GM18499 (cell line): Measurements from ENCODE around the gene BTG2.
A peak's percentile ranks its signal among the peaks of the same experiment; 100 is the strongest.
"Not testable (repeated sequence)": the region's sequence is repeated elsewhere in the genome, so short reads cannot be mapped to it uniquely, and the experiment has no call there.

ENCODE experiments used
- ATAC-seq: cut with Tn5 transposase; IDR thresholded peaks from one replicate; pipeline ENCODE4 v1.9.1; 2021; ENCODE audit warnings: moderate number of reproducible peaks; ENCODE audit not compliant: insufficient read depth, unreplicated experiment

The BTG2 gene

GRCh38 chr1:203304919-203305808 lies at the start of gene BTG2:
Gene BTG2, plus strand, starts transcription at chr1:203305519. Its CDS starts 88 bp downstream, at chr1:203305607.
- ATAC-seq, result peak; percentile 35

- not testable (repeated sequence) for ATAC-seq
Measured at GRCh38 chr1:203256636-203257035, 48.7 kb upstream of the BTG2 start.

DNA sequence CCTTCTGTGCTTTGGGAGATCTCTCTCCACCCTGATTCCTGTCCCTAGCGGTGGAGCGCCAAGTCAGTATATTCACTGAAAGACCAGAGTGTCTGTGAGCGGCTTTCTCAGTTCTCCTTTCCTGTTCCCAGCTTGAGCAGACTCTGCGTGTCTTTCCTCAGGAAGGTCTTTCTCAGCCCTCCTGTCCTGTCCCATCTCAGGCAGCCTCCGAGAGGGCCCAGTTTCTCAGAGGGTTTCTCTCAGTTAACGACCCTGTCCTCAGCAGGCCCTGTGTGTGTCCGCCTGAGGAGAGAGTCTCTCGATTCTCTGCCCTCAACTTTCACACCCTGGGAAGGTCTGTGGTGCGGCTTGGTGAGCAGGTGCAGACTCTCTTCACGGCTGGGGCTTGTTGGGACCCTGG lies 41.8 kb upstream of the BTG2 start:
- ATAC-seq, result no peak

GRCh38 chr1:203264052-203264501 lies 41.2 kb upstream of the BTG2 start:
- no peak for ATAC-seq

- no peak for ATAC-seq
Measured at GRCh38 chr1:203265541-203265940, 39.8 kb upstream of the BTG2 start.

DNA sequence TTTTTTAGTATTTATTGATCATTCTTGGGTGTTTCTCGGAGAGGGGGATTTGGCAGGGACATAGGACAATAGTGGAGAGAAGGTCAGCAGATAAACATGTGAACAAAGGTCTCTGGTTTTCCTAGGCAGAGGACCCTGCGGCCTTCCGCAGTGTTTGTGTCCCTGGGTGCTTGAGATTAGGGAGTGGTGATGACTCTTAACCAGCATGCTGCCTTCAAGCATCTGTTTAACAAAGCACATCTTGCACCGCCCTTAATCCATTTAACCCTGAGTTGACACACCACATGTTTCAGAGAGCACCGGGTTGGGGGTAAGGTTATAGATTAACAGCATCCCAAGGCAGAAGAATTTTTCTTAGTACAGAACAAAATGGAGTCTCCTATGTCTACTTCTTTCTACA lies 39.2 kb upstream of the BTG2 start:
- not testable (repeated sequence) for ATAC-seq

DNA sequence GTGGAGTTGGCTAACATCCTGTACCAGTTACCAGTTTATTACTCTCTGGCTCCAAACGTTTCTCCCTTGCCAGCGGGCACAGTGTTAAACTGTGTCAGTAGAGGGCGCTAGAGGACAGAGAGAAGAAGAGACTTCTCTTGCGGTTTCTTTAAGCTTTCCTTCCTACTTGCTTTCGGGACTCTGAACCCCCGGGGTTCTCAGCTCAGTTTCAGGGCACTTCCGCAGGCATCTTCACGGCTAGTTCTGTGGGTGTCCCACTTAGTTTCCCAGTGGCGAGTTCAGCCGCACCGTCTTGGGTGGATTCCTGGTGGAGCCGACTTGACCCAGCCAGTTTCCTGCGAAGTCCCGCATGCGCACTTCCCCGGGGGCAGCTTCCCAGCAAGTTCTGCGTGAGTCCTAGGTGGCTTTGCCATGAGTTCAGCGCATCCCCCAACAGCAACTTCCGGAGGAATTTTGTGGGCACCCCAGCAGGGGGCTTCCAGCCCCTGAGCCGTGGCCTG lies 37.9 kb upstream of the BTG2 start:
- ATAC-seq, result no peak

DNA sequence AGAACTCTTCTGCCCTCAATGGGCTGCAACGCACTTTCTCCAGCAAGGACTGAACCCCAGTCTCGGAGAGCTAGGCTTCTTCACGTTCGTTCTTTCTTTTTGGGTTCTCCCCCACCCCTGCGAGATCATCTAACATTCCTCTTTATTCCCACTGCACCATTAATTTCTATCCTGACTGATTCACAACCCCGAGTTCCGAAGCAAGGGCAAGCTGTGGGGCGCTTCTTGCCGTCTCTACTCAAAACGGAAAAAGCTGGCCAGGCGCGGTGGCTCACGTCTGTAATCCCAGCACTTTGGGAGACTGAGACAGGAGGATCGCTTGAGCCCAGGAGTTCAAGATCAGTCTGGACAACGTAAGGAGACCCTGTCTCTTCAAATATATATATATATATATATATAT lies 37.4 kb upstream of the BTG2 start:
- ATAC-seq, result no peak

- no peak for ATAC-seq
Measured at GRCh38 chr1:203268901-203269653, 36.2 kb upstream of the BTG2 start.

DNA sequence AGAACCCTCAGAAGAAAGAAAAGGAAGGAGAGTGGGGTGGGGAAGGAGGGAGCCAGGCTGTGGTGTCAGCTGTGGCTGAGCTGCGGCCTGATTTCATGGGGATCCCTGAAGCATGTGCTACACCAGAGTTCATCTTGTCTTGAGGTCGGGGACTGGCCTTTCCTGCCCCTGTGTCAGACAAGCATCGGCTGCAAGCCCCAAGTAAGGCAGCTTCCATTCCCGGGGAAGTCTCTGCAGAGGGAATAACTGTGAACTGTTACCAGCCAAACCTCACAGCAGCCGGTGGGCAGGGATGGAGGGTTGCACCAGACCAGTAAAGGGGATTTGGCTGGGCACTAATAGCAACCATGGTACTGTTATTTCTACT lies 35.7 kb upstream of the BTG2 start:
- ATAC-seq, result no peak

GRCh38 chr1:203270448-203270847 lies 34.9 kb upstream of the BTG2 start:
- no peak for ATAC-seq

GRCh38 chr1:203271018-203271743 lies 34.1 kb upstream of the BTG2 start:
- no peak for ATAC-seq

DNA sequence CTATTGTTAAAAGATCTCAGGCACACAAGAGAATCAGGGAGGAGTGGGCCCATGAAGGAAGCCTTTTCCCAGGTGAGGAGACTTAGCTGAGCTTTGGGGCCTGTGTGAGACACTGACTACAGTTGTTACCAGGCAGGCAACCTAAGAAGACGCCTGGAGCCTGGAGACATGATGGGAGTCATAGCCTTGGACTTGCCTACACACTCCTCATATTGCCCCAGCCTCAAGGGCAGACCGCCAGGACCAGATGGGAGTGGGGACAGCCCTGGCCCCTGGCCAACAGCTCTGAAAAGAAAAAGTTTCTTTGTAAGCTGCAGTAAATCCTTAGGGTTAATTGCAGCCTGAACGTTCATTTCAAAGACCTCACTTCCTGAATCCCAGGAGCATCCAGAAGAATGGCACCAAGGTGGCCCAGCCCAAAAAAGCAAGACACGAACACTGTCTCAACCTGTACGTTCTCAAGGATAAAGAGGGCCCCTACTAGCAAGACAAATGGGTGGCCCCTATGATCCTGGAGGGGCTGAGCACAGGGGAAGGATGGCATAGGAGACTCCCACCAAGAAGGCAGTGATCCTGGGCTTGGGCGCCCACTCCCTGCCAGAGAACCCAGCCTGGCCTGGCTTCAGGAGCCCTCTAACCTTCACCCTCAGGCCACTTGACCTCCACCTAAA lies 33.2 kb upstream of the BTG2 start:
- ATAC-seq, result no peak

- ATAC-seq, result no peak
Measured at GRCh38 chr1:203272633-203273205, 32.6 kb upstream of the BTG2 start.

GRCh38 chr1:203273206-203273868 lies 32.0 kb upstream of the BTG2 start:
- ATAC-seq, result peak; percentile 37

DNA sequence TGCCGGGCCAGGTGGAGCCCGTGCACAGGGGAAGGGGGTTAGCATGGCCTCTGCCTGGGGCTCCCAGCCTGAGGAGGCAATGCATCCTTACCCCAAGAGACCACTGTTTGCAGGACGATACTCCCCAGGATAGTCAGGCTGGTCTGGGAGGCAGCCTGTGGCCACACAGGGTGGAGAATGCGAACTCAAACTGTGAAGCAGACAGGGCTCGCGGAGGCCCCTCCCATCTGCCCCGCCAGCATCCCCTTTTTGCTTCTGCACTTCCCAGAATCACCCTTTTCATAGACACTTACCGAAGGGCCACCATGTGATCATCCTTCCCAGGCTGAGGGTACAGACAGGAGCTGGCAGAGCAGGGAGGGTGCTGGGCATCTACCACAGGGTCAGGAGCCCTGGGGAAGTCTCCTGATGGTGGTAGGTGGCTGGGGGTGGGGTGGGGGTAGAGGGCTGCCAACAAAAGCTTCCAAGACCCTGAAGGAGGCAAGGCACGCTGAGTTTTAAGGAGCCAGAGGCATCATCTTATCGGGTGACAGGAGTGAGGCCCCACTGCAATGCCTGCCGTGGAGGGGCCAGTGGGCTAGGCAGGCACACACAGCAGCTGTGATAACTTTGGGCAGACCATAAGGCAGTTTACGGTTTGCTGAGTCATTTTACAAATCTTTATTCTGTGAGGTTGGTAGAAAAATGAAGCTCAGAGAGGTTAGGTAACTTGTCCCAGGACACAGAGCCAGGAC lies 31.3 kb upstream of the BTG2 start:
- ATAC-seq, result peak; percentile 8

- ATAC-seq, result no peak
Measured at GRCh38 chr1:203274603-203275381, 30.5 kb upstream of the BTG2 start.
